MM.1S (cell line): ENCODE measurements around the gene FMN2.

Source experiments
- CTCF ChIP-seq: fragments of 300-600 bp; sonication (generic); IDR thresholded peaks from 2 replicates; pipeline ENCODE4 v1.5.1; 2016; ENCODE audit warnings: antibody characterized with exemption, low read length, mixed read lengths
- EZH2 ChIP-seq: fragments of 300-600 bp; sonication (generic); optimal IDR thresholded peaks from 2 replicates; pipeline ENCODE3; 2017; ENCODE audit warnings: low read depth, mild to moderate bottlenecking, antibody characterized with exemption, low read length, mixed read lengths

DNA sequence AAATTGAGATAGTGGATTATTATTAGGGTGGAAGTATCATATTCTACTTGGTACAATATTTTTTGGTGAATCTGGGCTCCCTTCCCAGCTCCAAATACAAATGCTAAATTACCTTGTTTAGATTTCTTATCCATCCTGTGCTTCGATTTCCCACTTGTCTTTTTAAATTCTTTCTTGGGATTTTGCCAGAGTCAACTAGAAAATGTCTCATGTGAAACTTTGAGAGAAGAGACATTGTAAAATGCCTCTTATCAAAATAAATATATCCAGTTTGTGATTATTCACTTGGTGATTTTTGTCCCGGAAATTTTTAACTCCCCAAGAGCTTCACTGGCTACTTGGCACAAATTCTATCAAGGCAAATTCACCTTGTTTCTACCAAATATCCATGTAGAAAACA is 202.0 kb downstream of the FMN2 start:
- TF ChIP-seq EZH2: no peak
- no peak for TF ChIP-seq CTCF
